GM12878 (cell line): ENCODE data around the gene SIRT2. TPM values are rescaled to one million over a fixed set of nuclear protein-coding genes. Genes with fewer than 3 reads are reported as not detected.

ENCODE experiments used
- ATAC-seq: fragments of 200-7000 bp; cut with Tn5 transposase; 3 replicates; pipeline ENCODE4 v1.9.1; 2020; ENCODE audit warnings: mild to moderate bottlenecking, moderate library complexity
- BruUV-seq: library from RNA; stranded (reverse); fragments of 400-500 nt; replicated peaks from 2 replicates; lab custom pipeline; 2021; lab: Mats Ljungman, UMichigan
- CTCF ChIA-PET: fragments of 300-600 bp; sonication (Branson Sonifier 250); formaldehyde crosslinking; extraction: SDS; loops from one replicate; lab custom pipeline; 2021; ENCODE audit warnings: inconsistent platforms; lab: Yijun Ruan, JAX
- POLR2A ChIA-PET: fragments of 350-600 bp; formaldehyde crosslinking; extraction: SDS; loops from one replicate; lab custom pipeline; 2021; ENCODE audit warnings: inconsistent platforms; lab: Charles Lee
- RAD21 ChIA-PET: fragments of 300-600 bp; sonication (Branson Sonifier 250); formaldehyde crosslinking; loops from one replicate; lab custom pipeline; 2023; ENCODE audit warnings: antibody characterized with exemption; ENCODE audit not compliant: unreplicated experiment; lab: Charles Lee
- SMC1A ChIA-PET: fragments of 300-600 bp; sonication (Branson Sonifier 250); formaldehyde crosslinking; loops from one replicate; lab custom pipeline; 2023; ENCODE audit not compliant: unreplicated experiment, uncharacterized antibody; lab: Charles Lee
- DNase-seq: peaks from one replicate; pipeline ENCODE4 v3.0.0-alpha.2; 2011; ENCODE audit warnings: low read depth, low spot score
- FAIRE-seq: peaks from 3 replicates; lab custom pipeline; 2011; peaks lifted over from hg19 to GRCh38; lab: Jason Lieb, UNC
- H2AFZ ChIP-seq: 2 replicates; pipeline ENCODE4 v1.6.0; 2011; ENCODE audit warnings: low read depth, low read length, control low read depth; ENCODE audit not compliant: control insufficient read depth
- H3K27ac ChIP-seq: 2 replicates; pipeline ENCODE4 v1.5.1; 2011; ENCODE audit warnings: control low read depth; ENCODE audit not compliant: control insufficient read depth, insufficient read depth
- H3K27me3 ChIP-seq, 2 experiments: replicated peaks in 1 of 2; 2 replicates each; pipeline versions ENCODE4 v1.6.0 to v1.6.1; 2011; ENCODE audit warnings: low read length in 1 of 2; ENCODE audit not compliant: control insufficient read depth in 2 of 2, insufficient read depth in 2 of 2
- H3K36me3 ChIP-seq, 2 experiments: 2 replicates each; pipeline ENCODE4 v1.5.1; 2011; ENCODE audit warnings: low read length in 1 of 2; ENCODE audit not compliant: control insufficient read depth in 2 of 2, insufficient read depth in 2 of 2
- H3K4me1 ChIP-seq: 2 replicates; pipeline ENCODE4 v1.6.1; 2011; ENCODE audit warnings: mild to moderate bottlenecking, low read length, moderate library complexity, mixed read lengths; ENCODE audit not compliant: control insufficient read depth, insufficient read depth
- H3K4me2 ChIP-seq: 2 replicates; pipeline ENCODE4 v1.6.0; 2011; ENCODE audit warnings: control low read depth; ENCODE audit not compliant: control insufficient read depth, insufficient read depth
- H3K4me3 ChIP-seq: fragments of 200-600 bp; sonication (generic); 2 replicates; pipeline ENCODE4 v1.5.1; 2016
- H3K79me2 ChIP-seq: 2 replicates; pipeline ENCODE4 v1.6.0; 2011; ENCODE audit warnings: low read length; ENCODE audit not compliant: control insufficient read depth, insufficient read depth
- H3K9ac ChIP-seq: 2 replicates; pipeline ENCODE4 v1.8.0; 2011; ENCODE audit warnings: low read length, control low read depth, mixed read lengths; ENCODE audit not compliant: control insufficient read depth, insufficient read depth
- H3K9me3 ChIP-seq: replicated peaks from 3 replicates; pipeline ENCODE4 v1.5.1; 2011; ENCODE audit warnings: mild to moderate bottlenecking, low read length; ENCODE audit not compliant: control insufficient read depth, insufficient read depth
- H4K20me1 ChIP-seq: 2 replicates; pipeline ENCODE4 v1.6.0; 2011; ENCODE audit not compliant: control insufficient read depth, insufficient read depth
- CHD4 ChIP-seq: fragments of 200-600 bp; sonication (generic); IDR thresholded peaks from 2 replicates; pipeline ENCODE4 v1.6.1; 2016; ENCODE audit warnings: mild to moderate bottlenecking
- DPF2 ChIP-seq: fragments of 450-650 bp; IDR thresholded peaks from 2 replicates; pipeline ENCODE4 v1.6.1; 2017; ENCODE audit warnings: mild to moderate bottlenecking
- FOXM1 ChIP-seq: IDR thresholded peaks from 2 replicates; pipeline ENCODE4 v1.6.1; 2012; ENCODE audit warnings: low read depth, mild to moderate bottlenecking, inconsistent platforms, low read length, moderate library complexity
- IKZF1 ChIP-seq: fragments of 450-650 bp; conservative IDR thresholded peaks from 2 replicates; pipeline ENCODE4 v1.6.1; 2017; ENCODE audit warnings: antibody characterized with exemption, mild to moderate bottlenecking
- JUND ChIP-seq: IDR thresholded peaks from 2 replicates; pipeline ENCODE4 v1.6.1; 2012; ENCODE audit warnings: low read depth, mild to moderate bottlenecking, low read length, improper control_type of control experiment, moderate library complexity
- MTA2 ChIP-seq: fragments of 450-650 bp; IDR thresholded peaks from 2 replicates; pipeline ENCODE4 v1.6.1; 2016; ENCODE audit warnings: low read depth, mild to moderate bottlenecking, moderate library complexity
- POLR2AphosphoS2 ChIP-seq: IDR thresholded peaks from 2 replicates; pipeline ENCODE4 v1.6.1; 2011; ENCODE audit warnings: low read depth, mild to moderate bottlenecking, low read length, improper control_type of control experiment, moderate library complexity
- POLR2AphosphoS5 ChIP-seq: IDR thresholded peaks from 2 replicates; pipeline ENCODE4 v1.6.1; 2011; ENCODE audit warnings: mild to moderate bottlenecking, low read length, inconsistent platforms
- RELB ChIP-seq: fragments of 450-650 bp; IDR thresholded peaks from 2 replicates; pipeline ENCODE4 v1.6.1; 2017; ENCODE audit warnings: low read depth, mild to moderate bottlenecking, moderate library complexity
- SMC3 ChIP-seq: IDR thresholded peaks from 2 replicates; pipeline ENCODE4 v1.6.1; 2011; ENCODE audit warnings: low read length, improper control_type of control experiment, borderline replicate concordance
- SREBF1 ChIP-seq: IDR thresholded peaks from 2 replicates; pipeline ENCODE4 v1.6.1; 2012; ENCODE audit warnings: mild to moderate bottlenecking, low read length
- SRF ChIP-seq, 2 experiments: IDR thresholded peaks; 2 replicates each; pipeline ENCODE4 v1.6.1; 2011; ENCODE audit warnings: low read depth in 2 of 2, low read length in 2 of 2, mild to moderate bottlenecking in 1 of 2, moderate library complexity in 1 of 2
- TCF12 ChIP-seq: IDR thresholded peaks from 2 replicates; pipeline ENCODE4 v1.6.1; 2011; ENCODE audit warnings: low read depth, mild to moderate bottlenecking, low read length
- USF1 ChIP-seq: IDR thresholded peaks from 2 replicates; pipeline ENCODE4 v1.6.1; 2011; ENCODE audit warnings: borderline replicate concordance, low read depth, mild to moderate bottlenecking, moderate library complexity, mixed read lengths, low read length; ENCODE audit not compliant: insufficient read depth; ENCODE audit errors: extremely low read length
- USF2 ChIP-seq: IDR thresholded peaks from 2 replicates; pipeline ENCODE4 v1.6.1; 2011; ENCODE audit warnings: low read depth, low read length, improper control_type of control experiment, borderline replicate concordance
- ZNF24 ChIP-seq: fragments of 450-650 bp; IDR thresholded peaks from 2 replicates; pipeline ENCODE4 v1.6.1; 2017; ENCODE audit warnings: antibody characterized with exemption, mild to moderate bottlenecking
- WGBS: methylation state at CpG from one replicate; pipeline ENCODE4 v1.1.6; 2016; ENCODE audit warnings: low lambda C conversion rate; ENCODE audit not compliant: insufficient replicate concordance, insufficient coverage; ENCODE audit errors: missing lambda C conversion rate; 5-methylcytosine and 5-hydroxymethylcytosine counted together
- in situ Hi-C: fragments of 300-500 bp; cut with MboI; formaldehyde crosslinking; loops from 9 replicates; pipeline ENCODE4 v1.14.3; 2018; ENCODE audit warnings: mixed read lengths
- intact Hi-C: fragments of 100-400 bp; cut with micrococcal nuclease; formaldehyde crosslinking; loops from one replicate; pipeline ENCODE4 v1.14.2; 2022; ENCODE audit not compliant: unreplicated experiment
- polyA plus RNA-seq, 11 experiments: library from polyadenylated mRNA; depleted of rRNA in 4 of 11; unstranded in 6 of 11; stranded (reverse) in 5 of 11; fragments of >200 nt; fragmentation: Nextera tagmentation in 4 of 11; fragmentation: Illumina TruSeq in 1 of 11; extraction: Ambion mirVana in 4 of 11; extraction: Trizol in 1 of 11; gene quantifications; 1 replicate in 1 of 11; 2 replicates in 10 of 11; pipeline versions ENCODE4 v1.2.1 to v1.2.3, GENCODE V29; 2011 to 2016; ENCODE audit warnings: inconsistent platforms in 2 of 11, missing spikeins in 2 of 11, low read depth in 1 of 11
- total RNA-seq, 4 experiments: library from RNA; depleted of rRNA in 3 of 4; stranded (reverse); fragments of >200 nt in 3 of 4; fragmentation: Illumina TruSeq in 1 of 4; extraction: Trizol in 1 of 4; gene quantifications; 2 replicates each; pipeline versions ENCODE4 v1.2.1 to v1.2.3, GENCODE V29; 2013 to 2021

Gene SIRT2
- total and polyA plus RNA-seq, 10 of the 15 experiments (the other 5 are each of a cell fraction or from before 2014, with no cell fraction given): 1.4 to 38.7 (median 24.1) TPM

- TF ChIP-seq RELB: no peak
- TF ChIP-seq SRF (IDR thresholded peaks at IDR 0.05; ENCODE audit: low read depth in 2 of 2, low read length in 2 of 2): no peak
- no peak for TF ChIP-seq POLR2AphosphoS2
- no peak for TF ChIP-seq SREBF1
- TF ChIP-seq, all 136 proteins: peak for 0
These were observed 1.3 kb upstream of the SIRT2 start (continued) for GRCh38 chr19:38900743-38901190.

- FAIRE-seq: no peak
- Histone ChIP-seq H3K27ac (peak overlapping the region; percentile 75), H3K4me3 (peak overlapping the region; percentile 90), H3K79me2 (peaks cover 22% of the 10 kb centered on the region), H3K27me3 (no peaks in the 10 kb centered on the region), H3K9me3 (no peaks in the 10 kb centered on the region; the same call in 2 of the 3 replicates), H2AFZ (peak overlapping the region; percentile 83), H3K4me2 (peak overlapping the region; percentile 49), H4K20me1 (no peaks in the 10 kb centered on the region), H3K4me1 (peaks cover 5% of the 10 kb centered on the region), H3K36me3 (peaks cover 4 to 7% of the 10 kb centered on the region in 2 experiments; a peak in 3 of 4 replicates), H3K9ac (peak overlapping the region; percentile 78)
- DNase-seq: no peak
- BruUV-seq: no TSS peak
- 2% methylated on average over 8 of the region's 8 CpGs for WGBS
- RAD21 ChIA-PET: interaction anchor here (0.6 to 2.4 kb wide), 9 partner anchors 22 to 497 kb away, joined by 3 to 20 read pairs (median 4); partner anchors contain the start of genes ECH1, FAM98C, MRPS12 and RINL
- CTCF ChIA-PET: interaction anchor here (0.6 to 3.7 kb wide), 12 partner anchors 8 to 633 kb away, joined by 3 to 50 read pairs (median 4); partner anchors contain the start of genes ECH1, EID2B, FAM98C and MRPS12
- in situ Hi-C loops (no loop called here), intact Hi-C loops (no loop called here)
- no peak for ATAC-seq
- SMC1A ChIA-PET: interaction anchor here (0.6 to 1.9 kb wide), 8 partner anchors 23 to 999 kb away, joined by 3 to 18 read pairs (median 4); partner anchors contain the start of genes ECH1, MRPS12 and SARS2
- POLR2A ChIA-PET: interaction anchor here (0.6 to 2.0 kb wide), 11 partner anchors 21 to 526 kb away, joined by 3 to 10 read pairs (median 5); partner anchors contain the start of genes ECH1, EIF3K, HNRNPL and MAP4K1
- TF ChIP-seq CHD4 (no peak), SMC3 (no peak), FOXM1 (no peak), JUND (no peak), USF1 (peak; percentile 73), DPF2 (0 out of 2 replicates have a peak, but pooled peaks have one; percentile 16), TCF12 (no peak), POLR2AphosphoS5 (peak; percentile 39; the same call in 1 of the 2 replicates), ZNF24 (no peak), USF2 (peak; percentile 22), MTA2 (no peak), IKZF1 (no peak)
These were observed 798 bp upstream of the SIRT2 start for GRCh38 chr19:38900202-38900629.
